Measurements from ENCODE around the gene RSU1. TPM values are rescaled to one million over a fixed set of nuclear protein-coding genes. Genes with fewer than 3 reads are reported as not detected.

RSU1 gene
- total and polyA plus RNA-seq, 2 donors (not counting 3 experiments of a cell fraction or from before 2014, with no cell fraction given) = 80.2 to 104 TPM

DNA sequence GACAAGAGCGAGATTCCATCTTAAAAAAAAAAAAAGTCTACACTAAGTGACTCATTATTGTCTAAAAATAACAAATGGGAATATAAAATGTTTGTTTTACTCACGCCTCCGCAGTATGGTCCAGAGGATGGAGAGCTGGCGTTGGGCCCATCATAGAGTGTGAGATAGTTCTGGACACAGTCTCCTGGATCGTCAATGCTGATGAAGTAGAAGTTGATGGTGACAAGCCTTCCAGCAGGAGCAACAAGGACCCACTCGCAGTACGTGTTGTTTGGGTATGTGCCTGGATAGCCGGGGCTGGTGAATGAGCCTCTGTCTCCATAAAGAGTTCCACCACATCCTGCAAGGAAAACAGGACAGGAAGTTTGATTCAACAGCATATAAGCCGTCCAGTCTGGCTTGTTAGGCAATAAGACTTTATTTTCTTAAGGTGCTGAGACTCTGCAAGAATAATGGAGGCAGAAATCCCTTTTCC lies 11.5 kb upstream of the RSU1 start:
- peak overlapping the region; percentile 51 for H2AFZ ChIP-seq (ENCODE audit: low read depth, low read length)
- DNase-seq (ENCODE audit: low read depth, low spot score) = peak; percentile 94
- no peaks in the 10 kb centered on the region for H3K9me3 ChIP-seq (replicated peaks; ENCODE audit: control insufficient read depth, insufficient read depth, low read length)
- H3K4me3 ChIP-seq (replicated peaks in 1 of 3; ENCODE audit: insufficient read depth in 1 of 3, low read depth in 1 of 3, low read length in 3 of 3) = peak overlapping the region in 1 of 3 experiments; percentile 24
- no peaks in the 10 kb centered on the region for H3K27me3 ChIP-seq (ENCODE audit: control insufficient read depth in 2 of 2, insufficient read depth in 2 of 2, low read length in 2 of 2)
- H3K27ac ChIP-seq (ENCODE audit: insufficient read depth, low read depth, low read length) = peak overlapping the region; percentile 71
- H3K9ac ChIP-seq (replicated peaks; ENCODE audit: extremely low read depth, insufficient read depth, low read length) = peak overlapping the region; percentile 49
- CTCF ChIA-PET = interaction anchor here (0.7 to 1.9 kb wide), 10 partner anchors 8 to 597 kb away, joined by 3 to 14 read pairs (median 4); partner anchors contain the start of gene RSU1
- POLR2A ChIA-PET = interaction anchor here (0.6 kb wide), 1 partner anchor 192 kb away, joined by 4 read pairs; no protein-coding TSS in a partner anchor
- dilution Hi-C loops (cut with MboI; ENCODE audit: extremely low pct_ligation_motif_present, low sequenced_read_pairs) = no loop called here
- peak overlapping the region; percentile 48 for H3K4me2 ChIP-seq (ENCODE audit: insufficient read depth, low read length)
- TF ChIP-seq EZH2 (IDR thresholded peaks at IDR 0.05; ENCODE audit: borderline replicate concordance, low read depth, low read length, severe bottlenecking) (no peak), JUN (IDR thresholded peaks at IDR 0.05; ENCODE audit: borderline replicate concordance, insufficient read depth, insufficient read length, low read depth) (peak; percentile 20), GATA2 (IDR thresholded peaks at IDR 0.05; ENCODE audit: insufficient read depth, insufficient read length, low read depth, low read length) (no peak), POLR2AphosphoS5 (IDR thresholded peaks at IDR 0.05; ENCODE audit: insufficient read depth, low read depth, low read length) (peak; percentile 59), MAX (IDR thresholded peaks at IDR 0.05; ENCODE audit: insufficient read depth, insufficient read length) (no peak), MYC (IDR thresholded peaks at IDR 0.05; ENCODE audit: low read depth, low read length) (no peak), POLR2A (IDR thresholded peaks at IDR 0.05; ENCODE audit: low read depth, low read length) (peak; percentile 67), FOS (IDR thresholded peaks at IDR 0.05; ENCODE audit: borderline replicate concordance, insufficient read depth, low read length) (peak; percentile 36)
- TF ChIP-seq, protein P1, sequence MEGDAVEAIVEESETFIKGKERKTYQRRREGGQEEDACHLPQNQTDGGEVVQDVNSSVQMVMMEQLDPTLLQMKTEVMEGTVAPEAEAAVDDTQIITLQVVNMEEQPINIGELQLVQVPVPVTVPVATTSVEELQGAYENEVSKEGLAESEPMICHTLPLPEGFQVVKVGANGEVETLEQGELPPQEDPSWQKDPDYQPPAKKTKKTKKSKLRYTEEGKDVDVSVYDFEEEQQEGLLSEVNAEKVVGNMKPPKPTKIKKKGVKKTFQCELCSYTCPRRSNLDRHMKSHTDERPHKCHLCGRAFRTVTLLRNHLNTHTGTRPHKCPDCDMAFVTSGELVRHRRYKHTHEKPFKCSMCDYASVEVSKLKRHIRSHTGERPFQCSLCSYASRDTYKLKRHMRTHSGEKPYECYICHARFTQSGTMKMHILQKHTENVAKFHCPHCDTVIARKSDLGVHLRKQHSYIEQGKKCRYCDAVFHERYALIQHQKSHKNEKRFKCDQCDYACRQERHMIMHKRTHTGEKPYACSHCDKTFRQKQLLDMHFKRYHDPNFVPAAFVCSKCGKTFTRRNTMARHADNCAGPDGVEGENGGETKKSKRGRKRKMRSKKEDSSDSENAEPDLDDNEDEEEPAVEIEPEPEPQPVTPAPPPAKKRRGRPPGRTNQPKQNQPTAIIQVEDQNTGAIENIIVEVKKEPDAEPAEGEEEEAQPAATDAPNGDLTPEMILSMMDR (IDR thresholded peaks at IDR 0.05; ENCODE audit: extremely low read depth in 1 of 2, insufficient read depth in 1 of 2, low read depth in 1 of 2, low read length in 2 of 2) = no peak
- no peaks in the 10 kb centered on the region for H3K79me2 ChIP-seq (ENCODE audit: control insufficient read depth, insufficient read depth, low read length)
- no peaks in the 10 kb centered on the region for H3K36me3 ChIP-seq (ENCODE audit: control insufficient read depth in 2 of 2, extremely low read depth in 1 of 2, insufficient read depth in 2 of 2, low read length in 2 of 2)
- H3K4me1 ChIP-seq (ENCODE audit: control insufficient read depth, extremely low read depth, insufficient read depth, low read length) = peaks cover 40% of the 10 kb centered on the region
- H3K9me1 ChIP-seq (replicated peaks; ENCODE audit: control insufficient read depth, extremely low read depth, insufficient read depth, low read length) = no peaks in the 10 kb centered on the region
- intact Hi-C loops (cut with micrococcal nuclease) = loop anchor here (1.0 to 5.0 kb wide), 11 partner anchors 15 to 1044 kb away; partner anchors contain the start of gene VIM
- peak; percentile 98 for FAIRE-seq
- BruUV-seq (replicated peaks) = no TSS peak
- no peaks in the 10 kb centered on the region for H4K20me1 ChIP-seq (replicated peaks; ENCODE audit: control insufficient read depth, extremely low read depth, insufficient read depth, low read length)
